Measurements from ENCODE around the gene KRT74.
A peak's percentile ranks its signal among the peaks of the same experiment; 100 is the strongest.
"Not testable (repeated sequence)": the region's sequence is repeated elsewhere in the genome, so short reads cannot be mapped to it uniquely, and the experiment has no call there.

KRT74 gene

GRCh38 chr12:52601671-52602070, 28.0 kb upstream of the KRT74 start:
- DNase-seq = no peak

- DNase-seq = no peak
These were observed 27.4 kb upstream of the KRT74 start, which contains the start of gene KRT72 for GRCh38 chr12:52600941-52601481. KRT72 (minus strand) TSS chr12:52601463; CDS start chr12:52601452, 11 bp downstream.

- no peak for DNase-seq
These were observed 26.8 kb upstream of the KRT74 start for GRCh38 chr12:52600475-52600874.

DNA sequence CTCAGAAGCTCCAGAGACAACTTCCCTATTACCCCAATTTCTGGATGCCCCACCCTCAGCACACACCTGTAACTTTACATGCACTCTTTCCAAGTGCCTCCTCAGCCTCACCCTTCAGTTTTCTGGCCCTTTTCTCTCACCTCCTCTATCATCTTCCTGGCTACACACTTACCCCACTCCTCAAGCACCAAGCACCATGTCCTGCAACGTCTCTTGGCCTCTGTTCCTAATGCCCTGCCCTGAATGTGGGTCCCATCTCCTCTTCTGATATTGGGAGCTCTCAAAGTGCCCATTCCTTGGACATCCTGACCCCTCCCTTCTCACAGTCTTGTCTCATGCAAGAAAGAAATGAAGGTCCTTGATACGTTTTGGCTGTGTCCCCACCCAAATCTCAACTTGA, 26.4 kb upstream of the KRT74 start:
- no peak for DNase-seq

- DNase-seq = no peak
These were observed 25.3 kb upstream of the KRT74 start for GRCh38 chr12:52598966-52599365.

- not testable (repeated sequence) for DNase-seq
These were observed 20.6 kb upstream of the KRT74 start for GRCh38 chr12:52594237-52594636.

GRCh38 chr12:52591521-52591920, 17.9 kb upstream of the KRT74 start:
- no peak for DNase-seq

GRCh38 chr12:52590021-52590420, 16.4 kb upstream of the KRT74 start:
- DNase-seq = no peak

GRCh38 chr12:52587563-52587962, 13.9 kb upstream of the KRT74 start:
- DNase-seq = no peak

DNA sequence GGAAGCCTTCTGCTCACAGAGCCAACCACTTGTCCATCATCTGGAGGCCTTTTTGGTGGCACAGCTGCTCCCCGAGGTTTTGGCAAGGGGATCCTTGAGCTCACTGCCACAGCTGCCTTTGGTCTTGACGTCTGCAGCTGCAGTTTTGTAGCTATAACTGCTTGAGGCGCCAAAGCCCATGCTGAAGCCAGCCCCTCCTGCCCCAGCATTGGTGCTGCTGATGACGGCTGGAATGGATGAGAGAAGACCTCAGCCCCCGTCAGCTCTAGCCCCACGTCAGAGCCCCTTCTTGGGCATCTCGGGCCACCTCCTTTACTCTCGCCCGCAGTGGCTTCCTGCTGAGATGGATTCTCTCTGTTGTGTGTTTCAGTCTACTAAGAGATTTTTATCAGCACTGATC, 12.3 kb upstream of the KRT74 start:
- peak; percentile 34 for DNase-seq

GRCh38 chr12:52585066-52585465, 11.4 kb upstream of the KRT74 start:
- DNase-seq = no peak

GRCh38 chr12:52584156-52584682, 10.6 kb upstream of the KRT74 start:
- DNase-seq = no peak

GRCh38 chr12:52582971-52583456, 9.4 kb upstream of the KRT74 start:
- DNase-seq = peak; percentile 53

DNA sequence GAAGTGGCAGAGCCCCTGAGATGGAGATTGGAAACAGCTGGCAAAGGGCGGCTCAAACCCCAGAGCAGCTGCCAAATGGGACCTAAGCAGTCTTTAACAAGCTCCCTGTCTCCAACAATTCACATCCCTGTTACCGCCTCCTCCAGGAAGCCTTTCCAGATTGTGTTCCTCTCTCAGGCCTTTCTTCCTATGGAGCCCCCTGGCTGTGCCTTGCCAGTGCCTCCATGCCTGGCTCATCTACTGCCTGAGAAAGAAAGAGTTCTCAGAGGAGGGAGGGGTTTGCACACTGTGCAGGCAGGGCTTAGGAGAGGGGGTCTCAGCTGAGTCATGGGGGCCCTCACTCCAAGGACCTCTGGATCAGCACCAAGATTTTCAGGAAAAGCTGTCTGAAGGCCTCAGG, 8.8 kb upstream of the KRT74 start:
- DNase-seq = no peak

GRCh38 chr12:52581481-52581880, 7.8 kb upstream of the KRT74 start:
- DNase-seq = no peak

- DNase-seq = no peak
These were observed 7.4 kb upstream of the KRT74 start for GRCh38 chr12:52581066-52581465.

DNA sequence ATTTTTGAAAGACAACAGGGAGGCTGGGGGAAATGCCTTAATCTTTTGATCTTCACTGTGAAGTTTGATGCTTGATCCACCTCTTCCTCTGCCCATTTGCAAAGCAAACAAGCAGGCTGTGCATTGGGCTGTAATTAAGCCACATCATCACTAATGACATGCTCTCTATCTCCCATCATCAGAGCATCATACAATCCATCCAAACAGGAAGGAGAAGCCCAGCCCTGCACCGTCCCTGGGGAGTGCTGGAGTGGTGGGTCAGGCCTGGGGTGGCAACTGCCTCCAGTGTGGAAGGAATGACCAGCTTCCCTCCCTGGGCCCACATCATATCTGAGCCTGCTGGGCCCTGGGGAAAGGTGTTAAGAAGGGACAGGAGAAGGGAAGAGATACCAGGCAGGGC, 6.9 kb upstream of the KRT74 start:
- DNase-seq = no peak

- DNase-seq = no peak
These were observed 6.1 kb upstream of the KRT74 start for GRCh38 chr12:52579468-52580465.

DNA sequence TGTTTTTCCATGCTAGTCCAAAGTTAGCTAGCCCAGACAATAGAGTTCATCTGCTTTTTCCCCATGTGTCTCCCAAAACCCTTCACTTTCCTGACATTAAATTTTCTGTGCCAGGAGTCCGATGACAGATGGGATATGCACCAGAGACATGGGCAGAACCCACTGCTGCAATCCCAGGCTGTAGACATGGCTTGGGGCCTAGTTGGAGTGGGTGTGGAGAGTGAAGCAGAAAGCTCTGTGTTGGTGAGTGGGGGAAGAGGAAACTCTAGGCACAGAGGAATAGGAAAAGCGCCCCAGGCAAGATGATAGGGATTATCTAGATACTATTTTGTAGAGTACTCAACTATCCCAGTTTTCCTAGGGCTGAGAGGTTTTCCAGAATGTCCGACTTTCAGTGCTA, 4.8 kb upstream of the KRT74 start:
- DNase-seq = no peak

DNA sequence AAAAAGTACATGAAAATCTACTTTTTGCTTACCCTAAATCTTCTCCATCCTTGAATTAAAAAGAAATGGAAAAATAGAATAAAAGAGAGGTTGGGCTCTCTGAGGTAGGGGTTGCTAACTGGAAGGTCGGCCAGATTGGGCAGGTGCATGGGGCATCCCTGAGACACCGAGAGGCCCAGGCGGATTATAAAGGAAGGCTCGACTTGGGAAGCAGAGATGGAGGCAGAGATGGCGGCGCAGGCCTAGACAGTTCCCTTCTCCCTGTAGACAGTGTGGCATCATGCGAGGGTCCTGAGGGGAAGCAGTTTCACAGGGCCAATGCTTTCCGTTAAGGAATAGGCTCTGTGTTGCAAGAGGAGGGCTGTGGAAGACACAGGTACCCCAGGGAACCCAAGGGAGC, 3.7 kb upstream of the KRT74 start:
- no peak for DNase-seq

DNA sequence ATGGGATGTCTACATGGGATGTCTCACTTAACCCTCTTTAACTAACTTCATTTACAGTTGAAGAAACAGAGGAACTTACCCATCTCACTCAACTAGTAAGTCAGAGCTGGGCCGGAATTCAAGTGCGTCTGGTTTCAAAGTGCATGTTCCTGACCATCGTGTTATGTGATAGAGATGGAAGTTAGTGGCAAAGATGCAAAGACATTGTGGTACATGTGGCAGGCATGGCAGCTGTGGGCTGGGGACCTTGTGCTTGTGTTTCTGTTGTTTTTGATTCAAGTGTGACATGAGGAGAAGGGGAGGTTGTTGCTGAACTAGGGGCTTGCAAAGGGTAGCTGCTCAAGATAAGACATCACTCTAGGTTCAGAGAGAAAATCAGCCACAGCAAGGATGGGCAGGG, 2.3 kb upstream of the KRT74 start:
- no peak for DNase-seq

GRCh38 chr12:52575256-52575655, 1.6 kb upstream of the KRT74 start:
- no peak for DNase-seq

- no peak for DNase-seq
These were observed 337 bp downstream of the KRT74 start for GRCh38 chr12:52573306-52573705.

GRCh38 chr12:52570511-52570910, 3.1 kb downstream of the KRT74 start:
- DNase-seq = no peak

Measured in activated CD4-positive, alpha-beta T cell treated with anti-CD3 and anti-CD28 coated beads for 1 hour (primary cell).